ENCODE data around the gene TAS2R30. TPM values are rescaled to one million over a fixed set of nuclear protein-coding genes. Genes with fewer than 3 reads are reported as not detected.
"Not testable (repeated sequence)": the region's sequence is repeated elsewhere in the genome, so short reads cannot be mapped to it uniquely, and the experiment has no call there.

TAS2R30 gene
- total RNA-seq, 1 donor from 2014 or later, result 11.8 TPM

DNA sequence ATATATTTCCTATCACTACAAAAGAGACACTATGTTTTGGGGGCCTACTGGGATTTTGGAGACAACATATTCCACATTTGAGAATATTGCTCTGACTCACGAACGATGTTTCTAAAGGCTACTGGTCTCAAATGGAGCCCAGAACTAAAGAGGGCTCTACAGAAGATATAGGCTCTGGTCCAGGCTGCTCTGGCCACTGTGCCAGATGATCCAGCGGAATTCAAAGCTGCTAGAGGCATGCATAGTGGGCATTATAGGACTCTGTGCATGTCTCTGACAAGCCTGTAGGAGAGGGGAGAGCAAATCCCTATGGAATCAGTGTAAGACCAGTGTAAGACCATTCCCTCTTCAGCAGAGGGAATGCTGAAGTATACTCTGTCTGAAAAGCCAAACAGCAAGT, 4.1 kb downstream of the TAS2R30 start:
- no peak for DNase-seq (ENCODE audit: low spot score)

DNA sequence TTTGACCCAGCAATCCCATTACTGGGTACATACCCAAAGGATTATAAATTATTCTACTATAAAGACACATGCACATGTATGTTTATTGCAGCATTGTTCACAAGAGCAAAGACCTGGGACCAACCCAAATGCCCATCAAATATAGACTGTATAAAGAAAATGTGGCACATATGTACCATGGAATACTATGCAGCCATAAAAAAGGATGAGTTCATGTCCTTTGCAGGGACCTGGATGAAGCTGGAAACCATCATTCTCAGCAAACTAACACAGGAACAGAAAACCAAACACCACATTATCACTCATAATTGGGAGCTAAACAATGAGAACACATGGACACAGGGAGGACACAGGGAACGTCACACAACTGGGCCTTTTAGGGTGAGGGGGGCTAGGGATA, 20.3 kb downstream of the TAS2R30 start:
- not testable (repeated sequence) for DNase-seq (ENCODE audit: low spot score)

DNA sequence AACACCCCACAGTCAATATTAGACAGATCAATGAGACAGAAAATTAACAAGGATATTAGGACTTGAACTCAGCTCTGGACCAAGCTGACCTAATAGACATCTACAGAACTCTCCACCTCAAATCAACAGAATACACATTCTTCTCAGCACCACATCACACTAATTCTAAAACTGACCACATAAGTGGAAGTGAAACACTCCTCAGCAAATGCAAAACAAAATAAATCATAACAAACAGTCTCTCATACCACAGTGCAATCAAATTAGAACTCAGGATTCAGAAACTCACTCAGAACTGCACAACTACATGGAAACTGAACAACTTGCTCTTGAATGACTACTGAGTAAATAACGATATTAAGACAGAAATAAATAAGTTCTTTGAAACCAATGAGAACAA, 23.2 kb downstream of the TAS2R30 start:
- DNase-seq (ENCODE audit: low spot score), result not testable (repeated sequence)

- no peak for DNase-seq (ENCODE audit: low spot score)
Measured at GRCh38 chr12:11108862-11109261, 25.6 kb downstream of the TAS2R30 start.

DNA sequence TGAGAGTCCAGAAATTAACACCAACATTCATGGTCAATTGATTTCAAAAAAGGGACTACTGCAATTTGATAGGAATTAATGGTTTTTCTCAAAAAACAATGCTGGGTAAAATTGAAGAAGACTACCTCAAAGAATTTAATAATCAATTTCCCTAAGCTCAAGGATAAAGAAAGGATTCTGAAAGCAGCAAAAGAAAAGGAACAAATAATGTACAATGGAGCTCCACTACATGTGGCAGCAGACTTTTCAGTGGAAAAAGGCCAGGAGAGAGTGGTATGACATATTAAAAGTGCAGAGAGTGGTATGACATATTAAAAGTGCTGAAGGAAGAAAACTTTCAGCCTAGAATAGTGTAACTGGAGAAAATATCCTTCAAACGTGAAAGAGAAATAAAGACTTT, 26.7 kb downstream of the TAS2R30 start:
- no peak for DNase-seq (ENCODE audit: low spot score)

DNA sequence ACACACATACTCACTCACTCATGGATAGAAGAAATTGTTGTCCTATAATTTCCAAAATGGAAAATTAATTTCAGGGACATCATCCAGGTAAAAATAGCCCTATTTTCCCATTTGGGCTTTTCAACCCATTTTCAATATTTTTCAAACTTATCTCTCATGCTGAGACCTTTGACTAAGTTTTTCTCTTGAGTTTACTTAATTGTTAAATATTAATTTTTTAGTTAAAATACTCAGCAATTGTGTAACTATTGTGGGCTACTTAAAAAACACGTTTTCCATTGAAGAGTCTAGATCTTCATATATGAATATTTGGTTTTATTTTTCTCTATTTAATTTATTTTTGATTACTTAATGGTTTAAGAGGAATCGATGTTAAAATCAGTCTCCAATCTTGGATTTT, 28.2 kb downstream of the TAS2R30 start:
- no peak for DNase-seq (ENCODE audit: low spot score)

- no peak for DNase-seq (ENCODE audit: low spot score)
Measured at GRCh38 chr12:11105546-11105945, 28.9 kb downstream of the TAS2R30 start.

DNA sequence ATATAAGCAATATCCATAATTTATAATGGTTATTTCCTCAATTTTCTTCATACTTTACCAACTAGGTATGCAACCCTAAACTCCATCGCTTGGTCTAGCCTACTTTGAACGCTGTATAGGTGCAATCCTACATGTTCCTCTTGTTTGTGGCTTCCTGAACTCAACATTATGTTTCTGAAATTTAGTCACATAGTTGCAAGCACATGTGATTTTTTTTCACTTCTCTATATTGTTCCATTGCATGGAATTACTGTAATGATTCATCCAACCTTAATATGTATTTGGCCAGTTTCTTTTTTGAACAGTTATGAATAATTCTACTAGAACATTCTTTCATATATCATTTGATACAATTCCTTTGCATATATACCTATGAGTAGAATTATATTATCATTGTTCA, 39.5 kb downstream of the TAS2R30 start:
- not testable (repeated sequence) for DNase-seq (ENCODE audit: low spot score)

GRCh38 chr12:11092128-11092527, 42.3 kb downstream of the TAS2R30 start, which contains the start of gene TAS2R43:
TSS of gene TAS2R43 (minus strand) at chr12:11092313. CDS start at chr12:11092229, 84 bp downstream.
- DNase-seq (ENCODE audit: low spot score), result no peak

- DNase-seq (ENCODE audit: low spot score), result no peak
Measured at GRCh38 chr12:11089246-11089645, 45.2 kb downstream of the TAS2R30 start.

DNA sequence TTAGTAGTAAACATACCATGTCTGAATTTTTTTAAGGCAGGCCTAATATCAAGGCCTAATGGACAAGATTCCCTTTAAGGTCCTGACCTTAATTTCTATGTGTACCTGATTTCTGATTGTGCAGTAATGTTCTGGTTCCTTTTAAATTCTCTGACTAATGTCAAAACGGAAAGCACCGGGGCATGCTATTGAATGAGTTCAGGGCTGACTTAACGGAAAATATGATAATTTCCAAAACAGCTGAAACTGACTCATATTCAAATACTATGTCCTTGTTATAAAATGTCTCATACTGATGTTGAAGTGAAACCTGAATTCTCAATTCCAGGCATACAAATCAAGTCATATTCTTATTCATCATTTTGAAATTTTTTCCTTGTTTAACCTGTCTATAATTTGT, 49.0 kb downstream of the TAS2R30 start:
- no peak for DNase-seq (ENCODE audit: low spot score)

Other genes starting within 250 kb of the TAS2R30 start
- 7.9 TPM for gene TAS2R13, start 225.1 kb downstream of the TAS2R30 start, total RNA-seq
- gene PRH2, start 205.4 kb downstream of the TAS2R30 start, total RNA-seq, result not detected
- 8.0 TPM for gene TAS2R14, start 195.4 kb downstream of the TAS2R30 start, total RNA-seq
- gene TAS2R50, start 147.7 kb downstream of the TAS2R30 start, total RNA-seq, result 7.2 TPM
- gene TAS2R20, start 136.3 kb downstream of the TAS2R30 start, total RNA-seq, result 6.1 TPM
- 14.2 TPM for gene TAS2R19, start 112.0 kb downstream of the TAS2R30 start, total RNA-seq
- 12.2 TPM for gene TAS2R31, start 103.2 kb downstream of the TAS2R30 start, total RNA-seq
- gene TAS2R46, start 72.3 kb downstream of the TAS2R30 start, total RNA-seq, result 5.4 TPM
- gene TAS2R43, start 42.3 kb downstream of the TAS2R30 start, total RNA-seq, result 3.0 TPM
- gene SMIM10L1, start 36.5 kb upstream of the TAS2R30 start, total RNA-seq, result 7.7 TPM
- gene TAS2R42, start 52.3 kb upstream of the TAS2R30 start, total RNA-seq, result not detected
- gene PRB3, start 135.1 kb upstream of the TAS2R30 start, total RNA-seq, result not detected
- not detected for gene PRB4, start 175.8 kb upstream of the TAS2R30 start, total RNA-seq

Data from ureter (tissue), 1 donor.